Measurements from ENCODE around the gene CSTB. TPM values are rescaled to one million over a fixed set of nuclear protein-coding genes. Genes with fewer than 3 reads are reported as not detected.

Gene CSTB
- total RNA-seq, 4 donors from 2014 or later: 17.5 to 39.9 (median 27.9) TPM

GRCh38 chr21:43743947-43744346 lies 32.2 kb downstream of the CSTB start:
- WGBS: 81% methylated on average over 8 of the region's 8 CpGs
- H3K4me1 ChIP-seq: no peaks in the 10 kb centered on the region
- peaks cover 56% of the 10 kb centered on the region for H3K36me3 ChIP-seq
- TF ChIP-seq EP300 (IDR thresholded peaks at IDR 0.05) (no peak), CTCF (IDR thresholded peaks at IDR 0.05) (no peak), POLR2A (IDR thresholded peaks at IDR 0.05) (no peak), POLR2AphosphoS5 (IDR thresholded peaks at IDR 0.05) (no peak)
- no peak overlapping the region for H3K4me3 ChIP-seq
- no peaks in the 10 kb centered on the region for H3K9me3 ChIP-seq
- no peaks in the 10 kb centered on the region for H3K27me3 ChIP-seq
- no peak overlapping the region for H3K27ac ChIP-seq
- no peak for DNase-seq (ENCODE audit: low spot score in 2 of 2)

DNA sequence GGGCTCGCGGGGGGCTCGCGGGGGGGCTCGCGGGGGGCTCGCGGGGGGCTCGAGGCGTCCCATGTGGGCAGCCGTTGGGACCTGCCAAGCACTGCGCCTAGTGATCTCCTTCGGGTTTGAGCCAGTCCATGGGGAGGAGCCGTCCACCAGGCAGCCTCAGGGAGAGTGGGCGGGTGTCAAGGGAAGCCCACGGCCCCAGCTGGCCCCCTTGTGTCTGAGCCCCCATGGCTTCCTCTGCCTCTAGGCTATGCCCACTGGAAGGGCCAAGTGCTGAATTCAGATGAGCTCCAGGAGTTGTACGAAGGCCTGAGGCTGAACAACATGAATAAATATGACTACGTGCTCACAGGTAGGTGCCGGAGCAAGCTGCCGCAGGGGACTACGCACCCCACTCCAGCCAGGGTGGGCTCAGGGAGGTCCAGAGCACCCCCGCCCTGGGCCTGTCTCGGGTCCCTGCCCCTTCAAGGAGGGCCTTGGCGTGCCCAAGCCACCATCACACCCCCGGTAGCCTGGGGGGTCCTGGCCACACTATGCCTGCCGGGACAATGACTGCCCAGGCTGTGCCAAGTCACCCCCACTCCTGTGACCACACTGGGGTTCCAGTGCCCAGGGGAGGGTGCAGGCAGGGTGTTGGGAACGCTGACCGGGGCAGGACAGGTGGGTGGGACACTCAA lies 34.5 kb downstream of the CSTB start:
- no peak overlapping the region for H3K4me3 ChIP-seq
- H3K27me3 ChIP-seq: no peaks in the 10 kb centered on the region
- TF ChIP-seq CTCF (IDR thresholded peaks at IDR 0.05) (no peak), EP300 (IDR thresholded peaks at IDR 0.05) (no peak)
- no peak for DNase-seq (ENCODE audit: low spot score in 2 of 2)
- no peaks in the 10 kb centered on the region for H3K9me3 ChIP-seq
- 85% methylated on average over 4 of the region's 28 CpGs for WGBS
- peaks cover 51% of the 10 kb centered on the region for H3K36me3 ChIP-seq
- H3K4me1 ChIP-seq: no peaks in the 10 kb centered on the region
- H3K27ac ChIP-seq: no peak overlapping the region

GRCh38 chr21:43740497-43741156 lies 35.5 kb downstream of the CSTB start:
- Histone ChIP-seq H3K27me3 (no peaks in the 10 kb centered on the region), H3K27ac (peak overlapping the region; percentile 25), H3K36me3 (peaks cover 47% of the 10 kb centered on the region), H3K4me1 (peaks cover 3% of the 10 kb centered on the region), H3K4me3 (no peak overlapping the region), H3K9me3 (no peaks in the 10 kb centered on the region)
- no peak for TF ChIP-seq POLR2AphosphoS5 (IDR thresholded peaks at IDR 0.05)
- no peak for TF ChIP-seq POLR2A (IDR thresholded peaks at IDR 0.05)
- TF ChIP-seq CTCF (IDR thresholded peaks at IDR 0.05): no peak
- TF ChIP-seq EP300 (IDR thresholded peaks at IDR 0.05): no peak
- no peak for DNase-seq (ENCODE audit: low spot score in 2 of 2)
- 50% methylated on average over 13 of the region's 25 CpGs for WGBS

DNA sequence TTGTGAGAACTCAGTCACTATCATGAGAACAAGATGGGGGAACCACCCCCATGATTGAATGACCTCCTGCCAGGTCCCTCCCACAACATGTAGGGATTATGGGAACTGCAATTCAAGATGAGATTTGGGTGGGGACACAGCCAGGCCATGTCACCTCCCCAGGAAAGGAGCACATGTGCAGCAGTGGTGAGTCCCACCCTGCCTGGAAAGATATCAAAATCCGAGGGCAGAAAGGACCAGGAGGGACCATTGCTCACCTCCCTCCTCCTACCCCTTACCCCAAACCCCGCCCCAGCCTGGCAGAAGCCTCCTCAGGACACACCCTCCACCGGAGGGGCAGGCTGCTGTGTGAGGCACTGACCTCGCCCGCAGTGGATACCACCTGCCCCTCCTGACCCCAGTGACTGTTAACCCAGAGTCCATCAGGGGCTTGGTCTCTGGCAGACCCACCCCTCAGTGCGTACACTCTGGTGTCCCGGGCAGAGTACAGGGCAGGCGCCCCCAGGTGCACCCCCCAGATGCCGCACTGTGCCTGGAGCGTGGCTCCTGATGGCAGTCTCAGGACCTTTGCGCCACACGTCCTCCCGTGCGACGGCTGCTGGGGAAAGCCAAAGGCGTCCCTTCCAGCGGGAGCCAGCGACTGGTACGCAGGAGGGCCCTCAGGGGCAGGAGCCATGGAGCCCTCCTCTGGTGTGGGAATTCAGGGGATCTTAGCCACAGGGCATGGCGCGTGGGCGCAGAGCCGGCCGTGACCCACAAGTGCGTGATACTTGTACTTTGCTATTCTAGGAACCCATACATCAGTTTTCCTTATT lies 36.3 kb downstream of the CSTB start:
- Histone ChIP-seq H3K36me3 (peaks cover 40% of the 10 kb centered on the region), H3K4me3 (no peak overlapping the region), H3K9me3 (no peaks in the 10 kb centered on the region), H3K27me3 (no peaks in the 10 kb centered on the region), H3K4me1 (peaks cover 5% of the 10 kb centered on the region), H3K27ac (peak overlapping the region; percentile 25)
- WGBS: 57% methylated on average over 1 of the region's 25 CpGs
- no peak for DNase-seq (ENCODE audit: low spot score in 2 of 2)
- no peak for TF ChIP-seq POLR2AphosphoS5 (IDR thresholded peaks at IDR 0.05)
- no peak for TF ChIP-seq CTCF (IDR thresholded peaks at IDR 0.05)
- no peak for TF ChIP-seq POLR2A (IDR thresholded peaks at IDR 0.05)
- TF ChIP-seq EP300 (IDR thresholded peaks at IDR 0.05): no peak
